Panc1 (cell line): ENCODE data around the gene PTAFR.

Source experiments
- CTCF ChIP-seq: fragments of 450-650 bp; IDR thresholded peaks from 2 replicates; pipeline ENCODE4 v1.5.1; 2017; ENCODE audit warnings: mild to moderate bottlenecking
- POLR2AphosphoS5 ChIP-seq: IDR thresholded peaks from 2 replicates; pipeline ENCODE4 v1.6.1; 2012; ENCODE audit warnings: mild to moderate bottlenecking, low read depth, low read length, moderate library complexity
- REST ChIP-seq, 2 experiments: IDR thresholded peaks; 2 replicates each; pipeline ENCODE4 v1.6.1; 2011 to 2012; ENCODE audit warnings: low read depth in 2 of 2, control low read depth in 1 of 2, low read length in 1 of 2, mild to moderate bottlenecking in 1 of 2, moderate library complexity in 1 of 2; ENCODE audit not compliant: insufficient read depth in 1 of 2
- SIN3A ChIP-seq: IDR thresholded peaks from 2 replicates; pipeline ENCODE4 v1.6.1; 2012; ENCODE audit warnings: low read depth, mild to moderate bottlenecking, low read length, moderate library complexity, borderline replicate concordance; ENCODE audit not compliant: insufficient read depth

GRCh38 chr1:28199328-28200233 lies 23.1 kb upstream of the PTAFR start:
- TF ChIP-seq POLR2AphosphoS5 (no peak), CTCF (no peak), SIN3A (no peak), REST (IDR thresholded peaks at IDR 0.05; ENCODE audit: insufficient read depth in 1 of 2, low read depth in 2 of 2, low read length in 1 of 2) (no peak)
